Measurements from ENCODE around the gene TTC29. TPM values are rescaled to one million over a fixed set of nuclear protein-coding genes. Genes with fewer than 3 reads are reported as not detected.

The TTC29 gene, protein sequence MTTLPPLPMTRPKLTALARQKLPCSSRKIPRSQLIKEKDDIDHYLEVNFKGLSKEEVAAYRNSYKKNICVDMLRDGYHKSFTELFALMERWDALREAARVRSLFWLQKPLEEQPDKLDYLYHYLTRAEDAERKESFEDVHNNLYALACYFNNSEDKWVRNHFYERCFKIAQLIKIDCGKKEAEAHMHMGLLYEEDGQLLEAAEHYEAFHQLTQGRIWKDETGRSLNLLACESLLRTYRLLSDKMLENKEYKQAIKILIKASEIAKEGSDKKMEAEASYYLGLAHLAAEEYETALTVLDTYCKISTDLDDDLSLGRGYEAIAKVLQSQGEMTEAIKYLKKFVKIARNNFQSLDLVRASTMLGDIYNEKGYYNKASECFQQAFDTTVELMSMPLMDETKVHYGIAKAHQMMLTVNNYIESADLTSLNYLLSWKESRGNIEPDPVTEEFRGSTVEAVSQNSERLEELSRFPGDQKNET
- polyA plus RNA-seq = 0.10 TPM
- long read RNA-seq, donor 1 = 0 reads
- long read RNA-seq, donor 2 = 0 reads
- long read RNA-seq, donor 3 = 0 reads
- long read RNA-seq, donor 4 = 0 reads
- long read RNA-seq, donor 5 = 0 reads
- long read RNA-seq, donor 6 = 0 reads
- long read RNA-seq, donor 7 = 0 reads
- long read RNA-seq, donor 8 = 0 reads
- long read RNA-seq, donor 9 = 0 reads
- long read RNA-seq, donor 10 = 0 reads
- long read RNA-seq, donor 11 = 0 reads

- DNase-seq = peak; percentile 77 to 84
- peaks cover 3% of the 10 kb centered on the region for H3K4me1 ChIP-seq (ENCODE audit: control insufficient read depth, insufficient read depth, low read length)
- H3K27me3 ChIP-seq (ENCODE audit: control insufficient read depth, insufficient read depth, low read length) = peaks cover 21% of the 10 kb centered on the region
- no peak within 1 kb of the TSS for H3K27ac ChIP-seq (ENCODE audit: low read length)
- H3K4me3 ChIP-seq (ENCODE audit: low read length) = peak within 1 kb of the TSS; percentile 41
- no peaks in the 10 kb centered on the region for H3K36me3 ChIP-seq (ENCODE audit: control insufficient read depth, insufficient read depth, low read length)
- H3K9me3 ChIP-seq (ENCODE audit: control insufficient read depth, low read depth, low read length) = no peaks in the 10 kb centered on the region
- WGBS (ENCODE audit: insufficient coverage, low lambda C conversion rate) = 4% methylated on average over 4 of the region's 39 CpGs
These were observed at the start of gene TTC29 for GRCh38 chr4:146945556-146946374. Gene TTC29, minus strand, starts transcription at chr4:146945864. Its CDS starts 5,969 bp downstream, at chr4:146939895.

DNA sequence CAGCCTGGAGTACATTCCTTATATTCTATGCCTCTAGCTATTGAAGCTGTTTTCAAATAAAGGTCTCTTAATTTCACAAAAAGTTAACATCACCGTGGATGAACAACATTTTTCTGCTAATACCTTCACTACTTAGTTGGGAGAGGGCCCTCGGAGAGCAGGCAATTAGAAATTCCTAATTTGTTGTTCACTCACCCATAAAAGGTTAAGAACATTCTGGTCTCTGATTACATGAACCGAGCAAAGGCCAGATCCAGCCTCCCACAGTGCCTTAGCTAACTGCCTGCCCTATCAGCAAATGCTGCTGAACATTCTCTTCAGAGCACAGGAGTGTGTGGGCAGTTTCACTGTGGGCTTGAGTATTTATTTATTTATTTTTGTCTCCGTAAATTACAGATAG is 36.0 kb upstream of the TTC29 start:
- Histone ChIP-seq H3K4me3 (ENCODE audit: low read length) (no peak overlapping the region), H3K27ac (ENCODE audit: low read length) (no peak overlapping the region), H3K36me3 (ENCODE audit: control insufficient read depth, insufficient read depth, low read length) (no peaks in the 10 kb centered on the region), H3K9me3 (ENCODE audit: control insufficient read depth, low read depth, low read length) (no peaks in the 10 kb centered on the region), H3K4me1 (ENCODE audit: control insufficient read depth, insufficient read depth, low read length) (no peaks in the 10 kb centered on the region), H3K27me3 (ENCODE audit: control insufficient read depth, insufficient read depth, low read length) (no peaks in the 10 kb centered on the region)
- DNase-seq = no peak
- WGBS (ENCODE audit: insufficient coverage, low lambda C conversion rate) = 58% methylated on average over 2 of the region's 4 CpGs

DNA sequence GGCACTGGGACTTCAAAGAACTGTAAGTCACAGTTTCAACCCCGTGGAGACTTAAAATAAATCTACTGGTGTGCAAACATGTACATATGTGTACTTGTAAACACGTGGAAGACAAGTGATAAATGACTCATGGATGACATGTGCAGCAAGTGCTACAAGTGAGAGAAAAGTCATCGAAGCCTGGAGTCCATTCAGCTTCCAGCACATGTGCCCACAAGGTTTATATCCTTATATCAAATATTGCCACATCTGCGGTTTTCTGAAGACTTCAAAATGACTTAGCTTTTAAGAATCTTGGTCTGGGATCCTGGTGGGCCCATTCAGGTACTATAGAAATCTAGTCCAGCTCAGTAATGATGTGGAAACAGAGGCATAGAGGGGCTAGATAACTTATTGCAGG is 33.0 kb upstream of the TTC29 start:
- no peak for DNase-seq
- Histone ChIP-seq H3K36me3 (ENCODE audit: control insufficient read depth, insufficient read depth, low read length) (no peaks in the 10 kb centered on the region), H3K27ac (ENCODE audit: low read length) (no peak overlapping the region), H3K27me3 (ENCODE audit: control insufficient read depth, insufficient read depth, low read length) (no peaks in the 10 kb centered on the region), H3K9me3 (ENCODE audit: control insufficient read depth, low read depth, low read length) (no peaks in the 10 kb centered on the region), H3K4me3 (ENCODE audit: low read length) (no peak overlapping the region), H3K4me1 (ENCODE audit: control insufficient read depth, insufficient read depth, low read length) (no peaks in the 10 kb centered on the region)
- WGBS (ENCODE audit: insufficient coverage, low lambda C conversion rate) = 100% methylated on average over 1 of the region's 4 CpGs

- Histone ChIP-seq H3K9me3 (ENCODE audit: control insufficient read depth, low read depth, low read length) (no peaks in the 10 kb centered on the region), H3K36me3 (ENCODE audit: control insufficient read depth, insufficient read depth, low read length) (no peaks in the 10 kb centered on the region), H3K27me3 (ENCODE audit: control insufficient read depth, insufficient read depth, low read length) (no peaks in the 10 kb centered on the region), H3K4me3 (ENCODE audit: low read length) (no peak overlapping the region), H3K27ac (ENCODE audit: low read length) (no peak overlapping the region), H3K4me1 (ENCODE audit: control insufficient read depth, insufficient read depth, low read length) (no peaks in the 10 kb centered on the region)
- DNase-seq = no peak
- 0% methylated on average over 1 of the region's 1 CpG for WGBS (ENCODE audit: insufficient coverage, low lambda C conversion rate)
These were observed 30.5 kb upstream of the TTC29 start for GRCh38 chr4:146976145-146976544.

DNA sequence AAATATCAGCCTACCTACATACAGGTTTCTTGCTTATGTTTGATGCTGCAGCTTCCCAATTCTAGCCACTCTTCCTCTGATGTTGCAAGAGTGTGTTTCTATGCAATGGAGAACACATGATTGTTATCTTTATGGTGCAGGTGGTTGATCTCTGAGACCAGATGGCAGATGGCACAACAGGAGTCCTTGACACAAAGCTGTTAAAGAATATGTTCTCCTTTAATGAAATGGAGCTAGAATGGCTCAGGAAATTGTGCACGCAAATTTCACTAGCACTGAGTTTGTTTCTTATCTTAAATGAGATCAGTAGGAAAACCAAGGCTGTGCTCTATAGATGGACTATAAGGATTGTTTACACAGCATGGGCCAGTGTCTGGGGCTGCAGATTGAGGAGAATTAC is 29.9 kb upstream of the TTC29 start:
- no CpG with 5 or more reads among the region's 1 CpG for WGBS (ENCODE audit: insufficient coverage, low lambda C conversion rate)

GRCh38 chr4:146975036-146975435 is 29.4 kb upstream of the TTC29 start:
- H3K4me1 ChIP-seq (ENCODE audit: control insufficient read depth, insufficient read depth, low read length) = no peaks in the 10 kb centered on the region
- WGBS (ENCODE audit: insufficient coverage, low lambda C conversion rate) = 86% methylated on average over 1 of the region's 3 CpGs
- no peak overlapping the region for H3K4me3 ChIP-seq (ENCODE audit: low read length)
- H3K36me3 ChIP-seq (ENCODE audit: control insufficient read depth, insufficient read depth, low read length) = no peaks in the 10 kb centered on the region
- no peaks in the 10 kb centered on the region for H3K27me3 ChIP-seq (ENCODE audit: control insufficient read depth, insufficient read depth, low read length)
- H3K27ac ChIP-seq (ENCODE audit: low read length) = no peak overlapping the region
- H3K9me3 ChIP-seq (ENCODE audit: control insufficient read depth, low read depth, low read length) = no peaks in the 10 kb centered on the region
- DNase-seq = no peak

More for the DNA sequence above, 29.9 kb upstream of the TTC29 start:
- H3K4me3 ChIP-seq (ENCODE audit: low read length) = no peak overlapping the region
- H3K27me3 ChIP-seq (ENCODE audit: control insufficient read depth, insufficient read depth, low read length) = no peaks in the 10 kb centered on the region
- no peak for DNase-seq
- H3K9me3 ChIP-seq (ENCODE audit: control insufficient read depth, low read depth, low read length) = no peaks in the 10 kb centered on the region
- no peaks in the 10 kb centered on the region for H3K4me1 ChIP-seq (ENCODE audit: control insufficient read depth, insufficient read depth, low read length)
- no peak overlapping the region for H3K27ac ChIP-seq (ENCODE audit: low read length)
- H3K36me3 ChIP-seq (ENCODE audit: control insufficient read depth, insufficient read depth, low read length) = no peaks in the 10 kb centered on the region

- H3K27me3 ChIP-seq (ENCODE audit: control insufficient read depth, insufficient read depth, low read length) = no peaks in the 10 kb centered on the region
- no peaks in the 10 kb centered on the region for H3K9me3 ChIP-seq (ENCODE audit: control insufficient read depth, low read depth, low read length)
- no peak for DNase-seq
- H3K4me1 ChIP-seq (ENCODE audit: control insufficient read depth, insufficient read depth, low read length) = no peaks in the 10 kb centered on the region
- no peak overlapping the region for H3K27ac ChIP-seq (ENCODE audit: low read length)
- no peaks in the 10 kb centered on the region for H3K36me3 ChIP-seq (ENCODE audit: control insufficient read depth, insufficient read depth, low read length)
- no peak overlapping the region for H3K4me3 ChIP-seq (ENCODE audit: low read length)
- 100% methylated on average over 1 of the region's 5 CpGs for WGBS (ENCODE audit: insufficient coverage, low lambda C conversion rate)
These were observed 26.4 kb upstream of the TTC29 start for GRCh38 chr4:146972036-146972435.

GRCh38 chr4:146969126-146969525 is 23.5 kb upstream of the TTC29 start:
- WGBS (ENCODE audit: insufficient coverage, low lambda C conversion rate) = no CpG with 5 or more reads among the region's 1 CpG
- no peak overlapping the region for H3K27ac ChIP-seq (ENCODE audit: low read length)
- H3K36me3 ChIP-seq (ENCODE audit: control insufficient read depth, insufficient read depth, low read length) = no peaks in the 10 kb centered on the region
- no peaks in the 10 kb centered on the region for H3K27me3 ChIP-seq (ENCODE audit: control insufficient read depth, insufficient read depth, low read length)
- H3K4me1 ChIP-seq (ENCODE audit: control insufficient read depth, insufficient read depth, low read length) = no peaks in the 10 kb centered on the region
- H3K9me3 ChIP-seq (ENCODE audit: control insufficient read depth, low read depth, low read length) = no peaks in the 10 kb centered on the region
- no peak for DNase-seq
- H3K4me3 ChIP-seq (ENCODE audit: low read length) = no peak overlapping the region

DNA sequence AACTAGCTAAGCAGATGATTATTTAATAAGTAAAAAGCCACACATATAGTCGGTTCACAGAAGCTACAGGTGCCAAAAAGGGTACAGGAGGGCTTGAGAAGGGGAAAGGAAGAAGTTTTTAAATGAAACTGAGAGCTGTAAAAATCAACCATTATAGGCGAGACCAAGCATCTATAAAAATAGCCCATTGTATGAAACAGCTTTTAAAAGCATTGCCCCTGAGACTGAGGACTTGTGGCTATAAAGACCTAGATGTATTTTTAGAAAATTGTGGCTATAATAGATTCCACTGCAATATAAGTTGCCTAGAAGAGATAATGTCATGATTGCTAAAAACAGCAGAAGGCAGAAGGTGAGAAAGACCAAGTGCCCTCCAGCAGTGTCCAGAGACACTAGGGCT is 15.0 kb upstream of the TTC29 start:
- no peak overlapping the region for H3K4me3 ChIP-seq (ENCODE audit: low read length)
- DNase-seq = no peak
- no peaks in the 10 kb centered on the region for H3K4me1 ChIP-seq (ENCODE audit: control insufficient read depth, insufficient read depth, low read length)
- H3K27ac ChIP-seq (ENCODE audit: low read length) = no peak overlapping the region
- no peaks in the 10 kb centered on the region for H3K27me3 ChIP-seq (ENCODE audit: control insufficient read depth, insufficient read depth, low read length)
- no peaks in the 10 kb centered on the region for H3K9me3 ChIP-seq (ENCODE audit: control insufficient read depth, low read depth, low read length)
- H3K36me3 ChIP-seq (ENCODE audit: control insufficient read depth, insufficient read depth, low read length) = no peaks in the 10 kb centered on the region
- WGBS (ENCODE audit: insufficient coverage, low lambda C conversion rate) = 67% methylated on average over 1 of the region's 2 CpGs

DNA sequence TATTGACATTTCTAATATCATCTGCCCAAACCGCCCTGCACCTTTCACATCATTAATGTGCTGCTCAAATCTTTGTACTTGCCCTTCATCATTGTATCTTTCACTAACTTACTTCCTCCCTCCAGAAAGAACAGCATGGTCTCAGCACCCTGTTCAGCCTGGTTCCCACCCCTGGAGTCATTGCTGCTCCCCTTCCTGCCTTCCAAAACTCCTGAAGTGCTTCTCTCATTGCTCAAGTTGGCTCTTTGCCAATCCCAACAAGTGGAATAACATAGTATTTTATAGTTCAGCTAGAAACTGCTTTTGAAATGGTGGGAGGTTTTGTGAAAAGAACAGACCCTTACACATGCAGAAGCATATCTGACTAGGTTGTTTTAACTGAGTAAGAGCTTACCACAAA is 14.0 kb upstream of the TTC29 start:
- Histone ChIP-seq H3K27me3 (ENCODE audit: control insufficient read depth, insufficient read depth, low read length) (peaks cover 2% of the 10 kb centered on the region), H3K4me3 (ENCODE audit: low read length) (no peak overlapping the region), H3K36me3 (ENCODE audit: control insufficient read depth, insufficient read depth, low read length) (no peaks in the 10 kb centered on the region), H3K9me3 (ENCODE audit: control insufficient read depth, low read depth, low read length) (no peaks in the 10 kb centered on the region), H3K4me1 (ENCODE audit: control insufficient read depth, insufficient read depth, low read length) (no peaks in the 10 kb centered on the region), H3K27ac (ENCODE audit: low read length) (no peak overlapping the region)
- 89% methylated on average over 1 of the region's 1 CpG for WGBS (ENCODE audit: insufficient coverage, low lambda C conversion rate)
- no peak for DNase-seq
